Activated naive CD4-positive, alpha-beta T cell treated with anti-CD3 and anti-CD28 coated beads for 36 hours (primary cell): Measurements from ENCODE around the gene ST6GAL2. TPM values are rescaled to one million over a fixed set of nuclear protein-coding genes. Genes with fewer than 3 reads are reported as not detected.

Experiments used
- CTCF ChIA-PET: fragments of 350-600 bp; sonication (Branson Sonifier 250); formaldehyde crosslinking; loops from one replicate; lab custom pipeline; 2021; ENCODE audit warnings: antibody characterized with exemption; lab: Charles Lee
- DNase-seq: peaks from one replicate; pipeline ENCODE4 v3.0.0-alpha.2; 2020
- H3K27ac Mint-ChIP-seq: one replicate; pipeline ENCODE4 v1.8.0; 2021; ENCODE audit warnings: mild to moderate bottlenecking, mixed read lengths
- H3K27me3 Mint-ChIP-seq: one replicate; pipeline ENCODE4 v1.8.0; 2021; ENCODE audit warnings: low read depth, mixed read lengths
- H3K36me3 Mint-ChIP-seq: one replicate; pipeline ENCODE4 v1.8.0; 2021; ENCODE audit warnings: low read depth, mixed read lengths
- H3K4me1 Mint-ChIP-seq: one replicate; pipeline ENCODE4 v1.8.0; 2021; ENCODE audit warnings: low read depth, mixed read lengths
- H3K4me3 Mint-ChIP-seq: one replicate; pipeline ENCODE4 v1.8.0; 2021; ENCODE audit warnings: mild to moderate bottlenecking, moderate library complexity, mixed read lengths
- H3K9me3 Mint-ChIP-seq: one replicate; pipeline ENCODE4 v1.8.0; 2021; ENCODE audit warnings: mixed read lengths
- intact Hi-C: fragments of 100-400 bp; cut with micrococcal nuclease; formaldehyde crosslinking; loops from one replicate; pipeline ENCODE4 v1.15.1; 2023
- total RNA-seq, 2 experiments: library from RNA; stranded (reverse); gene quantifications; one replicate each; pipeline ENCODE4 v1.2.3, GENCODE V29; 2021

ST6GAL2 gene
- total RNA-seq, 2 experiments from 2014 or later, result not detected

- no peak for DNase-seq
- Mint-ChIP-seq H3K27me3 (peaks cover 4% of the 10 kb centered on the region), H3K4me3 (no peak overlapping the region), H3K36me3 (no peaks in the 10 kb centered on the region), H3K4me1 (no peaks in the 10 kb centered on the region), H3K9me3 (no peaks in the 10 kb centered on the region), H3K27ac (no peak overlapping the region)
- CTCF ChIA-PET, result interaction anchor here (0.6 kb wide), 1 partner anchor 105 kb away, joined by 3 read pairs; no protein-coding TSS in a partner anchor
- intact Hi-C loops, result no loop called here
These were observed 84.9 kb downstream of the ST6GAL2 start for GRCh38 chr2:106800976-106801655.

DNA sequence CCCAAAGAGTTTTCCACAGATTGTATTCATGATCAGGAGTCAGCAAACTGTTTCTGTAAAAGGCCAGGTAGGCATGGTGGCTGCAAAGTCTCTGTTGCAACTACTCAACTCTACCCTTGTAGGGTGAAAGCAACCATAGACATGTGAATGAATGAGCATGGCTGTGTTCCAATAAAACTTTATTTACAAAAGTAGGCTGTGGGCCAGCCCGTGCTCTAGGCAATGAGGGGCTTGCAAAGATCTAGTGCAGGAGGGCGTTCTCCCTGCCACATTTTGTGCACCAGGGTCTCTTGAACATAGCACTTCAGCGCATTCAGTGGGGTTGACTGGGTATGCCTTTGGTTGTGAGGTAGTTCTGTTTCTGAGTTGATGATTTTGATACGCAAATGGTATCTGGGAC, 85.8 kb downstream of the ST6GAL2 start:
- CTCF ChIA-PET, result no interaction called here

DNA sequence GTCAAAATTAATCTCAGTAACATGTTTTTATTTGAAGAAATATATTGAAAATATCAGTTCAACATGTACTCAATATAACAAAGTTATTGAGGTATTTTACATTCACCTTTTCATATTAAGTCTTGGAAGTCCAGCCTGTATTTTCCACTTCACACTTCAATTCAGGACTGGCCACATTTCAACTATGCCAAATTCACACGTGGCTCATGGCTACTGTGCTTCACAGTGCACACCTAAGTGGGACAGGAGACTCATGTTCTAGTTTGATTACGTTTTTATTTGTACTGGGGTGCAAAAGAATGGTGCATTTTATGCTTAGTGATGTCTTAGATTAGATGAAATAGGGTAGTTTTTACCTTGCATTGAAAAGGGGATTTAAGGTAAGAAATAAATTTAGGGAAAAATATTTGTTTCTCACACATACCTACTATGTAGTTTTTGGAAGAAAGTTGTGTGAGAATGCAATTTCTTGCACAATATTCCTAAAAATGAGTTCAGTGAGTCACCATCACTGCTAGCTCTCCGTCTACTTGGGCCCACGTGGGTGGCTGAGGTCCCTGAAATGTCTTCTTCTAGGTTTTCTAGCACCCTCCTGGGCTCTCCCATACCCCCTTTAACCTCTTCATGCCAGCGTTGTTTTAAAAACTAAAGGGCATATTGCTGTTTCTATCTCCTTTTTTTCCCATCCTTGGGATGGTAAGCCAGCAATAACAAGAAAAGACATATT, 87.0 kb downstream of the ST6GAL2 start:
- no peaks in the 10 kb centered on the region for H3K9me3 Mint-ChIP-seq
- H3K36me3 Mint-ChIP-seq, result no peaks in the 10 kb centered on the region
- intact Hi-C loops, result no loop called here
- H3K27ac Mint-ChIP-seq, result no peak overlapping the region
- CTCF ChIA-PET, result no interaction called here
- H3K27me3 Mint-ChIP-seq, result peaks cover 4% of the 10 kb centered on the region
- H3K4me1 Mint-ChIP-seq, result no peaks in the 10 kb centered on the region
- no peak for DNase-seq
- H3K4me3 Mint-ChIP-seq, result no peak overlapping the region

More for the DNA sequence above, 85.8 kb downstream of the ST6GAL2 start:
- Mint-ChIP-seq H3K27me3 (peaks cover 4% of the 10 kb centered on the region), H3K27ac (no peak overlapping the region), H3K36me3 (no peaks in the 10 kb centered on the region), H3K9me3 (no peaks in the 10 kb centered on the region), H3K4me1 (no peaks in the 10 kb centered on the region), H3K4me3 (no peak overlapping the region)
- no peak for DNase-seq
- intact Hi-C loops, result no loop called here

DNA sequence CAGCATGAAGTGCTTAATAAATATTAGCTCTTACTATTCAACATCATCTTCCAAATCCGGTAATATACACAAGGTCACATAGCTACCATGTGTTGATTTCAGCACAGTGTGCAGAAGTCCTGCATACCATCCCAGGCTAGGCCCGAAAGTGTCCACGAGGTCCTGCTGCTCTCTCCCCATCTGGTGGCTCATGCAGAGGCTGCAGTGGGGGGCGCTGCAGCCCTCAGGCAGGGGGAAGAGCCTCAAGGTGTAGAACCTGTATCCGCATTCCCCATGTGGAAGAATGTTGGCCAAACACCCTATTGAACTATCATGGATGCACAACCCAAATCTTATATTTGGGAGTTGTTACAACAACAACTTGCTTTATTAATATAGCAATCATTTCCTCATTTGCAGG, 88.5 kb downstream of the ST6GAL2 start:
- intact Hi-C loops, result no loop called here
- peaks cover 4% of the 10 kb centered on the region for H3K27me3 Mint-ChIP-seq
- H3K9me3 Mint-ChIP-seq, result no peaks in the 10 kb centered on the region
- H3K27ac Mint-ChIP-seq, result no peak overlapping the region
- H3K4me1 Mint-ChIP-seq, result no peaks in the 10 kb centered on the region
- no peaks in the 10 kb centered on the region for H3K36me3 Mint-ChIP-seq
- no peak for DNase-seq
- CTCF ChIA-PET, result no interaction called here
- no peak overlapping the region for H3K4me3 Mint-ChIP-seq

- Mint-ChIP-seq H3K36me3 (no peaks in the 10 kb centered on the region), H3K4me3 (no peak overlapping the region), H3K27me3 (no peaks in the 10 kb centered on the region), H3K27ac (no peak overlapping the region), H3K4me1 (no peaks in the 10 kb centered on the region), H3K9me3 (no peaks in the 10 kb centered on the region)
- CTCF ChIA-PET, result no interaction called here
- DNase-seq, result no peak
- intact Hi-C loops, result no loop called here
These were observed 93.3 kb downstream of the ST6GAL2 start for GRCh38 chr2:106792671-106793070.

- Mint-ChIP-seq H3K4me1 (no peaks in the 10 kb centered on the region), H3K27ac (no peak overlapping the region), H3K4me3 (no peak overlapping the region), H3K36me3 (no peaks in the 10 kb centered on the region), H3K27me3 (no peaks in the 10 kb centered on the region), H3K9me3 (no peaks in the 10 kb centered on the region)
- DNase-seq, result no peak
- intact Hi-C loops, result no loop called here
- CTCF ChIA-PET, result no interaction called here
These were observed 96.8 kb downstream of the ST6GAL2 start for GRCh38 chr2:106789185-106789584.

GRCh38 chr2:106782681-106783080, 103.3 kb downstream of the ST6GAL2 start:
- no peak for DNase-seq
- Mint-ChIP-seq H3K4me3 (no peak overlapping the region), H3K27ac (no peak overlapping the region), H3K27me3 (peaks cover 4% of the 10 kb centered on the region), H3K4me1 (no peaks in the 10 kb centered on the region), H3K36me3 (no peaks in the 10 kb centered on the region), H3K9me3 (peaks cover 6% of the 10 kb centered on the region)
- CTCF ChIA-PET, result no interaction called here
- intact Hi-C loops, result no loop called here

DNA sequence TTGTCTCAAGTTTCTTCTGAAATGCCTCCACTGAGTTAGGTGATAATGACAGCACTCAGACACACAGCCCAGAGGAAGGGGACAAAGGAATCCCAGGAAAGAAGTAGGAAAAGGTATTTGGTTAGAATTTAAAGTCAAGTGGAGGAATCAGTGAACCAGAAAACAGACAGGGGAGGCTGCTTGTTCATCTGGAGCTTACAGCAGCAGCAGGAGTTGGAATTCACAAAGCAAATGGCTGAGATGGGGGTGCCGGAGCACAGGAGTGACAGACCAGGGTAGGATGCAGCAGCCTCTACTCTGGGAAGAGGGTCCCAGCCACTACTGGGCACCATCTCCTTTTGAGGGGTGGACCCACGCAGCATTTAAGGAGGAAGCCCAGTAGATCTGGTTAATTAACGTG, 104.8 kb downstream of the ST6GAL2 start:
- Mint-ChIP-seq H3K27ac (no peak overlapping the region), H3K36me3 (no peaks in the 10 kb centered on the region), H3K9me3 (peaks cover 6% of the 10 kb centered on the region), H3K4me1 (no peaks in the 10 kb centered on the region), H3K27me3 (peaks cover 4% of the 10 kb centered on the region), H3K4me3 (no peak overlapping the region)
- intact Hi-C loops, result no loop called here
- CTCF ChIA-PET, result no interaction called here
- no peak for DNase-seq

- H3K27me3 Mint-ChIP-seq, result peaks cover 12% of the 10 kb centered on the region
- no peaks in the 10 kb centered on the region for H3K36me3 Mint-ChIP-seq
- H3K27ac Mint-ChIP-seq, result no peak overlapping the region
- CTCF ChIA-PET, result no interaction called here
- H3K4me3 Mint-ChIP-seq, result no peak overlapping the region
- no peaks in the 10 kb centered on the region for H3K9me3 Mint-ChIP-seq
- H3K4me1 Mint-ChIP-seq, result no peaks in the 10 kb centered on the region
- no peak for DNase-seq
- intact Hi-C loops, result no loop called here
These were observed 114.2 kb downstream of the ST6GAL2 start for GRCh38 chr2:106771811-106772210.

DNA sequence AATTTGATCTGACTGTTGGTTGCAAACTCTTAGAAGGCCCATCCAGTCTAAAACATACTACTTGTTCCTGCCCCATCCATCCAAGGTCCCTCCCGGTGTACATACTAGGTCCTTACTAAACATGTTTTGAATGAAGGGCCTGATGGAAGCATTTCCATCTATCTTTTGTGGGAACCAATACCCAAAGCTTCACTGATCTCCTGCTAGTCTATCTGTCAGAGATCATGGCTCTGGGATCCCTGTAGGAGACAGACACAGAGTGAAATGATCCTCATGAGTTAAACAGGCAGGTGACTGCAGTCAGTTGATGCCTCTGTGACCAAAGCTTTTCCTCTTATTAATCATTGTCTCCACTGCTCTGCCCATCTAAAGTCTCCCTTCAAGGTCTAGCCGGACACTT, 115.0 kb downstream of the ST6GAL2 start:
- no peaks in the 10 kb centered on the region for H3K36me3 Mint-ChIP-seq
- no peak overlapping the region for H3K4me3 Mint-ChIP-seq
- H3K27me3 Mint-ChIP-seq, result peaks cover 12% of the 10 kb centered on the region
- H3K27ac Mint-ChIP-seq, result no peak overlapping the region
- intact Hi-C loops, result no loop called here
- DNase-seq, result no peak
- H3K9me3 Mint-ChIP-seq, result no peaks in the 10 kb centered on the region
- CTCF ChIA-PET, result no interaction called here
- no peaks in the 10 kb centered on the region for H3K4me1 Mint-ChIP-seq

DNA sequence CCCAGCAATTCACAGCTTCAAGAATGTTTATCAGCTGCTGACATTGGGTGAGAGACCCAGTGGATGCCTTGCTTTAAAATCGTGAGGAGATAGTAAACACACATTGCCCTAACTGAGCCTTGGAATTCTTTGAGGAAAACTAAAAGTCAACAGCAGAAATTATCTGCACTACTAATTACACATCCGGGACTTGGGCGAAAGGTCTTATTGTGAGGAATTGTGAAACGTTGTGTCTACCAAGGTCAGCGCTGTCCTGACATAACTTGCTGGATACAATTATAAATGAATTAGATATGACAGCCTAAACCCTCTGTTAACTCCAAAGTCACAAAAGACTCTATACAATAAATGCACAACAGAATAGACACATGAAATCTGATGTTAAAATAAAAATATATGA, 121.4 kb downstream of the ST6GAL2 start:
- H3K27me3 Mint-ChIP-seq, result peaks cover 3% of the 10 kb centered on the region
- H3K4me3 Mint-ChIP-seq, result no peak overlapping the region
- no peak for DNase-seq
- H3K4me1 Mint-ChIP-seq, result no peaks in the 10 kb centered on the region
- H3K36me3 Mint-ChIP-seq, result no peaks in the 10 kb centered on the region
- intact Hi-C loops, result no loop called here
- H3K9me3 Mint-ChIP-seq, result no peaks in the 10 kb centered on the region
- no peak overlapping the region for H3K27ac Mint-ChIP-seq
- CTCF ChIA-PET, result no interaction called here

DNA sequence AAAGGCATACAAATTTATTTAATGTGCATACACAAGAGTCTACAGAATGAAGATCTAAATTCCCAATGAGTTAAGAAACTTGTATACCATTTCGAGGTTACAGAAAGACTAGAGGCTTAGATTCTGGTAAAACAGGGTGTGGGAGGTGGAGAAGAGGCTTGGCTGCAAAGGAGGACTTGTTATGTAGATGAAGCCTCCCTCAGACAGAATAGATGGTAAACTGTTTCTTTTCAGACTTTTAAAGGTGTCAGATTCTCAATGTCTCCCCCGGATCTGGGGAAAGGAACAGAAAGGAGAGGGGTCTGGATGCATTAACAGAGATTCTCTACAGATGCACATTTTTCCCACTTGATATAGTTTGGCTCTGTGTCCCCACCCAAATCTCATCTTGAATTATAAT, 126.0 kb downstream of the ST6GAL2 start:
- CTCF ChIA-PET, result no interaction called here
- H3K9me3 Mint-ChIP-seq, result no peaks in the 10 kb centered on the region
- no peak overlapping the region for H3K27ac Mint-ChIP-seq
- no peak overlapping the region for H3K4me3 Mint-ChIP-seq
- peaks cover 3% of the 10 kb centered on the region for H3K27me3 Mint-ChIP-seq
- H3K36me3 Mint-ChIP-seq, result no peaks in the 10 kb centered on the region
- DNase-seq, result no peak
- H3K4me1 Mint-ChIP-seq, result no peaks in the 10 kb centered on the region
- intact Hi-C loops, result no loop called here

DNA sequence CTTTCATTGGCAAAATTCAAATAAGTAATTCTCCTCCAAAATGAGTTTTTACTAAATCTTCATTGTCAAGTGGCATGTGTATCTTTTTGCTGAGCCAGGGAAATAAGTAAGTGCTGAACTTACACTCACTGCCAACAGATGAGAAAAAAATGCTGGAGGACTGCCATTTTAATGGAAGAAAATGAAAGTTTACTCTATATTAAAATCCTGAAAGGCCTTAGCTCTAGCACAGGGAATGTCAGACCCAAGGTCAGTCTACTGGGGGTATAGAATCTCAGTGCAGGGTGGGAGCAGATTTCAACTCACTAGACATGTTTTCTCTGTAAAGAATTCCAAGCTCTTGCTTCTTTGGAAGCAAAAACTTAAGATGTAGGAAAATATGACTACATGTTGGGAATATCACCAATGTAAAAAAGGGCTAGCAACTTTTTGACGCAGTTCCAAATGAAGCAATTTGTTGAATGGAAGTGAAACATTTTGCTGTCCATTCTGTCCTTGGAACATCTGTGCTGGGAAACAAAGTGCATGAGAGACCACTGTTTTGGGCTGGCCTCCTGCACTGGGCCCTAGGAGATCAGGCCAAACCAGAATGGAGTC, 127.0 kb downstream of the ST6GAL2 start:
- no peak for DNase-seq
- Mint-ChIP-seq H3K27ac (no peak overlapping the region), H3K36me3 (no peaks in the 10 kb centered on the region), H3K4me3 (no peak overlapping the region), H3K4me1 (no peaks in the 10 kb centered on the region), H3K9me3 (no peaks in the 10 kb centered on the region), H3K27me3 (peaks cover 3% of the 10 kb centered on the region)
- intact Hi-C loops, result no loop called here
- CTCF ChIA-PET, result no interaction called here
